Measurements from ENCODE around the gene KLHL35.

Gene KLHL35

DNA sequence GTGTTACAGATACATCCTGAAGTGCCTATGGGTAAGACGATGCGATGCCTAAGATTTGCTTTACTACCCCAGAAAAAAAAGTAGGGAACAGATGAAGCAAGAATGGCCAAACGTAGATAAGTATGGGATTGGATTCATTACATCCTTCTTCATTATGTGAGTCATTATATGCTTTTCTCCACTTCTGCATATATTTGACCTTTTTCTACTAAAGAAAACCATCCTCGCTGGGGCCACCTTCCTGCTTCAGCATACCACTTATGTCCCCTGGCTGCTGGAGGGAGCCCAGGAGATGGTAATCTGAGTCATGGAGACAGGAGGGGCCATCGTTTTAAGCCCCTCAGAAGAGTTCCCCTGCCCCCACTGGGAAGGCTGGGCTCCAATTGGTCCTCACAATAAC lies 14.4 kb upstream of the KLHL35 start:
- Histone ChIP-seq H3K27ac (no peak overlapping the region), H3K4me3 (no peak overlapping the region)
- no peak for DNase-seq (ENCODE audit: low spot score)
- TF ChIP-seq, protein P1, sequence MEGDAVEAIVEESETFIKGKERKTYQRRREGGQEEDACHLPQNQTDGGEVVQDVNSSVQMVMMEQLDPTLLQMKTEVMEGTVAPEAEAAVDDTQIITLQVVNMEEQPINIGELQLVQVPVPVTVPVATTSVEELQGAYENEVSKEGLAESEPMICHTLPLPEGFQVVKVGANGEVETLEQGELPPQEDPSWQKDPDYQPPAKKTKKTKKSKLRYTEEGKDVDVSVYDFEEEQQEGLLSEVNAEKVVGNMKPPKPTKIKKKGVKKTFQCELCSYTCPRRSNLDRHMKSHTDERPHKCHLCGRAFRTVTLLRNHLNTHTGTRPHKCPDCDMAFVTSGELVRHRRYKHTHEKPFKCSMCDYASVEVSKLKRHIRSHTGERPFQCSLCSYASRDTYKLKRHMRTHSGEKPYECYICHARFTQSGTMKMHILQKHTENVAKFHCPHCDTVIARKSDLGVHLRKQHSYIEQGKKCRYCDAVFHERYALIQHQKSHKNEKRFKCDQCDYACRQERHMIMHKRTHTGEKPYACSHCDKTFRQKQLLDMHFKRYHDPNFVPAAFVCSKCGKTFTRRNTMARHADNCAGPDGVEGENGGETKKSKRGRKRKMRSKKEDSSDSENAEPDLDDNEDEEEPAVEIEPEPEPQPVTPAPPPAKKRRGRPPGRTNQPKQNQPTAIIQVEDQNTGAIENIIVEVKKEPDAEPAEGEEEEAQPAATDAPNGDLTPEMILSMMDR (IDR thresholded peaks at IDR 0.05): no peak

- TF ChIP-seq, protein P1 (IDR thresholded peaks at IDR 0.05): peak; percentile 83
- no peak overlapping the region for H3K4me3 ChIP-seq
Measured at GRCh38 chr11:75445315-75445953, 12.4 kb upstream of the KLHL35 start.

DNA sequence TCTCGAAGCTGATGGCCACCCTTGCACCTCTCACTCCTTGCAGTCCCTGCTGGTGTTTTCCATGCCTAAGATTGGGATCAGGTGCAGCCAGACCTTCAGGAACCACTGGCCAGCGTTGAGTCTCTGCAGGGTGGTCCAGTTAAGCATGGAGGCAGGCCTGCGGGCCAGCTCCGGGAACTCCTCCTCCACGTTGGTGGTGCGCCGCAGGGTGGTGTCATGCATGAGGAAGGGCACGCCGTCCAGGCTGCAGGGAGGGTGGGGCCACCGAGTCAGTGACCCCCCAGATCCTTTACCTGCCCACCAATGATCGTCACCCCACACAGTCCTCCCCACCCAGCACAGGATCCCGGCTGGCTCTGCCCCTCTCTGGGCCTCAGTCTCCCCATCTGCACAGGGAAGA lies 10.0 kb upstream of the KLHL35 start:
- TF ChIP-seq, protein P1 (IDR thresholded peaks at IDR 0.05): no peak
- DNase-seq (ENCODE audit: low spot score): no peak
- Histone ChIP-seq H3K4me3 (no peak overlapping the region), H3K27ac (no peak overlapping the region)

More at GRCh38 chr11:75445315-75445953, 12.4 kb upstream of the KLHL35 start:
- DNase-seq (ENCODE audit: low spot score): no peak
- H3K27ac ChIP-seq: no peak overlapping the region

GRCh38 chr11:75442161-75442885 lies 9.3 kb upstream of the KLHL35 start:
- DNase-seq (ENCODE audit: low spot score): no peak
- H3K4me3 ChIP-seq: no peak overlapping the region
- H3K27ac ChIP-seq: no peak overlapping the region
- TF ChIP-seq, protein P1 (IDR thresholded peaks at IDR 0.05): no peak

DNA sequence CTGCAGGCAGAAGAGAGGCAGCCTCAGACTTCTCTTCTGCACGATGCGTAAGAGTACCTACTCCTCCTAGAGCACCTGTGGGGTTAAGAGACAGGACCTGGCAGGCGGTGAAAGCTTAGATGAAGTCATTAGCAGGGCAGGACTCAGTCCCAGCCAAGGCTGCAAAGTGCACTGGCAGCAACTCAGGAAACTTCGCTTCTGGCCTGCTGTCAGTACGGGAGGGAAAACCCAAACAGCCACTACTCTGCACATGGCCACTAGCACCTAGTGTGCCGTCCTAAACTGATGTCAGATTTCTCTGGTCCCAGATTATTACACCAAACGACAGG lies 8.8 kb upstream of the KLHL35 start:
- TF ChIP-seq, protein P1 (IDR thresholded peaks at IDR 0.05): no peak
- Histone ChIP-seq H3K4me3 (no peak overlapping the region), H3K27ac (no peak overlapping the region)
- no peak for DNase-seq (ENCODE audit: low spot score)

- TF ChIP-seq, protein P1 (IDR thresholded peaks at IDR 0.05): no peak
- Histone ChIP-seq H3K4me3 (no peak overlapping the region), H3K27ac (no peak overlapping the region)
- DNase-seq (ENCODE audit: low spot score): no peak
Measured at GRCh38 chr11:75440960-75441803, 8.2 kb upstream of the KLHL35 start.

Data from coronary artery (tissue), 2 donors.